Neural cell (in vitro differentiated cells): ENCODE measurements around the gene SS18L1. TPM values are rescaled to one million over a fixed set of nuclear protein-coding genes. Genes with fewer than 3 reads are reported as not detected.

Experiments used
- H2AFZ ChIP-seq: fragments of 200-600, 300-800 bp; sonication (generic), shearing (Covaris generic); 2 replicates; pipeline ENCODE4 v1.6.0; 2014; ENCODE audit warnings: low read depth, mild to moderate bottlenecking, antibody characterized with exemption, low read length, moderate library complexity
- H3F3A ChIP-seq: fragments of 200-600 bp; shearing (Covaris generic); 2 replicates; pipeline ENCODE4 v1.6.1; 2016; ENCODE audit warnings: mild to moderate bottlenecking, moderate library complexity, mixed read lengths, antibody characterized with exemption, low read length; ENCODE audit not compliant: insufficient read depth, poor library complexity, severe bottlenecking
- H3K27ac ChIP-seq: fragments of 200-600, 300-800 bp; sonication (generic), shearing (Covaris generic); 2 replicates; pipeline ENCODE4 v1.5.1; 2014; ENCODE audit warnings: mild to moderate bottlenecking, low read length, moderate library complexity
- H3K27me3 ChIP-seq: fragments of 300-800, 200-600 bp; sonication (generic), shearing (Covaris generic); 2 replicates; pipeline ENCODE4 v1.6.0; 2014; ENCODE audit warnings: mild to moderate bottlenecking, low read depth, low read length, moderate library complexity; ENCODE audit not compliant: insufficient read depth
- H3K36me3 ChIP-seq: fragments of 300-800, 200-600 bp; sonication (generic), shearing (Covaris generic); 2 replicates; pipeline ENCODE4 v1.5.1; 2014; ENCODE audit warnings: mild to moderate bottlenecking, antibody characterized with exemption, low read length, moderate library complexity; ENCODE audit not compliant: insufficient read depth
- H3K4me2 ChIP-seq: fragments of 300-800, 200-600 bp; sonication (generic), shearing (Covaris generic); 2 replicates; pipeline ENCODE4 v1.6.0; 2014; ENCODE audit warnings: mild to moderate bottlenecking, low read length
- H3K4me3 ChIP-seq: fragments of 300-800, 200-600 bp; sonication (generic), shearing (Covaris generic); 2 replicates; pipeline ENCODE4 v1.5.1; 2014; ENCODE audit warnings: mild to moderate bottlenecking, low read length, moderate library complexity
- H3K79me2 ChIP-seq: fragments of 200-600 bp; shearing (Covaris generic); replicated peaks from 2 replicates; pipeline ENCODE4 v1.6.0; 2014; ENCODE audit warnings: mild to moderate bottlenecking, low read length, moderate library complexity; ENCODE audit not compliant: insufficient read depth
- H3K9ac ChIP-seq: fragments of 300-800, 200-600 bp; sonication (generic), shearing (Covaris generic); 2 replicates; pipeline ENCODE4 v1.6.1; 2016; ENCODE audit warnings: mild to moderate bottlenecking, low read length, mixed read lengths
- H3K9me2 ChIP-seq: fragments of 200-600 bp; shearing (Covaris generic); 2 replicates; pipeline ENCODE4 v1.6.1; 2016; ENCODE audit warnings: mild to moderate bottlenecking, low read length, mixed read lengths; ENCODE audit not compliant: insufficient read depth
- H3K9me3 ChIP-seq: fragments of 200-600, 300-800 bp; sonication (generic), shearing (Covaris generic); 2 replicates; pipeline ENCODE4 v1.6.1; 2016; ENCODE audit warnings: mild to moderate bottlenecking, mixed run types, low read length, moderate library complexity, mixed read lengths
- H4K20me1 ChIP-seq: fragments of 200-600 bp; shearing (Covaris generic); 2 replicates; pipeline ENCODE4 v1.6.1; 2016; ENCODE audit warnings: mild to moderate bottlenecking, mixed run types; ENCODE audit not compliant: insufficient read depth
- CTCF ChIP-seq: fragments of 450-650 bp; IDR thresholded peaks from 2 replicates; pipeline ENCODE4 v1.5.1; 2014; ENCODE audit warnings: antibody characterized with exemption, mild to moderate bottlenecking, moderate library complexity; ENCODE audit not compliant: poor library complexity, severe bottlenecking
- EP300 ChIP-seq: fragments of 450-650 bp; conservative IDR thresholded peaks from 2 replicates; pipeline ENCODE4 v1.6.1; 2014; ENCODE audit warnings: antibody characterized with exemption, mild to moderate bottlenecking, moderate library complexity; ENCODE audit not compliant: poor library complexity, severe bottlenecking
- EZH2 ChIP-seq: fragments of 200-600, 300-800 bp; shearing (Covaris generic), sonication (generic); IDR thresholded peaks from 2 replicates; pipeline ENCODE4 v1.6.1; 2014; ENCODE audit warnings: antibody characterized with exemption, low read length, borderline replicate concordance, mild to moderate bottlenecking; ENCODE audit not compliant: insufficient read depth, poor library complexity, severe bottlenecking
- MXI1 ChIP-seq: fragments of 450-650 bp; conservative IDR thresholded peaks from 2 replicates; pipeline ENCODE4 v1.6.1; 2014; ENCODE audit warnings: antibody characterized with exemption, mild to moderate bottlenecking; ENCODE audit not compliant: poor library complexity, severe bottlenecking
- POLR2AphosphoS5 ChIP-seq: IDR thresholded peaks from 2 replicates; pipeline ENCODE4 v1.6.1; 2012
- RAD21 ChIP-seq: fragments of 450-650 bp; conservative IDR thresholded peaks from 2 replicates; pipeline ENCODE4 v1.6.1; 2014; ENCODE audit warnings: antibody characterized with exemption, mild to moderate bottlenecking, moderate library complexity
- REST ChIP-seq: IDR thresholded peaks from 2 replicates; pipeline ENCODE4 v1.6.1; 2012; ENCODE audit warnings: borderline replicate concordance
- SMC3 ChIP-seq: fragments of 450-650 bp; conservative IDR thresholded peaks from 2 replicates; pipeline ENCODE4 v1.6.1; 2014; ENCODE audit warnings: antibody characterized with exemption, mild to moderate bottlenecking, moderate library complexity; ENCODE audit not compliant: poor library complexity
- TAF1 ChIP-seq: IDR thresholded peaks from 2 replicates; pipeline ENCODE4 v1.6.1; 2012; ENCODE audit warnings: low read depth
- polyA plus RNA-seq: library from polyadenylated mRNA; depleted of rRNA; stranded (reverse); fragments of >200 nt; gene quantifications from 2 replicates; pipeline ENCODE4 v1.2.3, GENCODE V29; 2014

The SS18L1 gene
- polyA plus RNA-seq, 1 donor from 2014 or later: 117 TPM

GRCh38 chr20:62123450-62124118, 20.0 kb upstream of the SS18L1 start:
- Histone ChIP-seq H3K9ac (peak overlapping the region; percentile 82), H3K9me3 (no peaks in the 10 kb centered on the region), H3K27me3 (no peaks in the 10 kb centered on the region), H3K9me2 (no peaks in the 10 kb centered on the region), H4K20me1 (peaks cover 14% of the 10 kb centered on the region), H3K4me2 (peak overlapping the region; percentile 83), H3F3A (peaks cover 6% of the 10 kb centered on the region), H3K27ac (peak overlapping the region; percentile 72), H3K4me3 (peak overlapping the region; percentile 88), H3K79me2 (peaks cover 29% of the 10 kb centered on the region), H3K36me3 (no peaks in the 10 kb centered on the region), H2AFZ (no peak overlapping the region)
- peak; percentile 44 for TF ChIP-seq MXI1
- no peak for TF ChIP-seq TAF1
- no peak for TF ChIP-seq CTCF

- no peaks in the 10 kb centered on the region for H3K27me3 ChIP-seq
- no peak overlapping the region for H3K27ac ChIP-seq
- H3K36me3 ChIP-seq: no peaks in the 10 kb centered on the region
- H3K4me2 ChIP-seq: no peak overlapping the region
- peaks cover 29% of the 10 kb centered on the region for H3K79me2 ChIP-seq
- no peak overlapping the region for H3K9ac ChIP-seq
- H3K4me3 ChIP-seq: no peak overlapping the region
- no peaks in the 10 kb centered on the region for H3K9me2 ChIP-seq
- peaks cover 6% of the 10 kb centered on the region for H3F3A ChIP-seq
- H2AFZ ChIP-seq: no peak overlapping the region
- H3K9me3 ChIP-seq: no peaks in the 10 kb centered on the region
- TF ChIP-seq SMC3: no peak
- TF ChIP-seq CTCF: no peak
- no peak for TF ChIP-seq REST
- TF ChIP-seq TAF1: no peak
- TF ChIP-seq EZH2: no peak
- no peak for TF ChIP-seq MXI1
- TF ChIP-seq EP300: no peak
- no peak for TF ChIP-seq POLR2AphosphoS5
- no peak for TF ChIP-seq RAD21
- peaks cover 14% of the 10 kb centered on the region for H4K20me1 ChIP-seq
Measured at GRCh38 chr20:62126141-62126540, 17.4 kb upstream of the SS18L1 start.
